Measurements from ENCODE around the gene TMCC3. TPM values are rescaled to one million over a fixed set of nuclear protein-coding genes. Genes with fewer than 3 reads are reported as not detected.

The TMCC3 gene
- total RNA-seq, 1 experiment from 2014 or later = 0.82 TPM

DNA sequence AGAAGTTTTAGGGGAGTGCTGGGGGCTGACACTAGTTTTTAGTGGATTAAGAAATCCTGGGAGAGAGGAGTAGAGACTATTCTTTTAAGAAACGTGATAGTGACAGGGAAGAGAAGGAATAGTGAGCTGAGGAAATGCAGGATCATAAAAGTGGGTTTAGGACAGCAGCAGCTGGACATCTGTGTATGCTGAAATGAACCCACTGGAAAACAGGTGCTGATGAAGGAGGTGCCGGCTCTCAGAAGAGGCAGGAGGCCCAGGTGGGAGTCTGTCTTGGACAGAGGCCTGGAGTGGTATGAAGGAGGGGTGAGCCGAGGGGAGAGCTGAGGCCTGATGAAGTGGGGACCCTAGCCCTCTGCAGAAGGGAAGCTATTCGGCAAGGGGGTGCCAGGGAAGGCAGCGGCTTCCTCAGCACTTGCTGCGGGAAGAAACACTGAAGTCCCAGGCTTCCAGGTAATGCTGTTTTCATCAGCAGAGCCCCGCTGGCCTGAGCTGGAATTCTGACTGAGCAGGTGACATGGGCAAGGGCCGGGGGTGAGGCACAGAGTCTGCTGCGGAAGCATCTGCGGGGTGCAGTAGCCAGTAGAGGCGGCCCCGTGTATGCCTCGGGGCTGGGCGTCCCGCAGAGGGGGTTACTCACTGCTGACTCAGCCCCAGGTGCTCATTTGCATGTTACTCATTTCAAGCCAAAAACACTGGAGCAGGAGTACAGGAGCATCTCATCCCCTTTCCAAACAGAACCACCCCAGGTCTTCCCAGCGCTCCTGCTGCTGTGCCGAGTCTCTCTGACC, 89.7 kb downstream of the TMCC3 start:
- DNase-seq = peak; percentile 72
- no peaks in the 10 kb centered on the region for H3K79me2 ChIP-seq (ENCODE audit: low read length)
- H4K20me1 ChIP-seq (ENCODE audit: insufficient read depth, low read depth, low read length) = no peaks in the 10 kb centered on the region
- peak overlapping the region; percentile 36 for H3K4me2 ChIP-seq (ENCODE audit: low read depth, low read length, poor library complexity, severe bottlenecking)
- H3K27me3 ChIP-seq (ENCODE audit: low read length) = no peaks in the 10 kb centered on the region
- no peaks in the 10 kb centered on the region for H3K36me3 ChIP-seq (ENCODE audit: insufficient read depth, low read length)
- H3K9ac ChIP-seq (ENCODE audit: low read length) = no peak overlapping the region
- no peaks in the 10 kb centered on the region for H3K9me3 ChIP-seq (ENCODE audit: low read length)
- peak overlapping the region; percentile 18; the same call in 1 of the 2 replicates for H3K4me3 ChIP-seq (ENCODE audit: low read length)
- peaks cover 23% of the 10 kb centered on the region for H3K4me1 ChIP-seq (ENCODE audit: low read length)
- no peaks in the 10 kb centered on the region for H3K9me2 ChIP-seq (replicated peaks; ENCODE audit: insufficient read depth, low read length)
- no peak overlapping the region for H2AFZ ChIP-seq (ENCODE audit: low read length)
- H3K27ac ChIP-seq (ENCODE audit: low read length) = no peak overlapping the region

DNA sequence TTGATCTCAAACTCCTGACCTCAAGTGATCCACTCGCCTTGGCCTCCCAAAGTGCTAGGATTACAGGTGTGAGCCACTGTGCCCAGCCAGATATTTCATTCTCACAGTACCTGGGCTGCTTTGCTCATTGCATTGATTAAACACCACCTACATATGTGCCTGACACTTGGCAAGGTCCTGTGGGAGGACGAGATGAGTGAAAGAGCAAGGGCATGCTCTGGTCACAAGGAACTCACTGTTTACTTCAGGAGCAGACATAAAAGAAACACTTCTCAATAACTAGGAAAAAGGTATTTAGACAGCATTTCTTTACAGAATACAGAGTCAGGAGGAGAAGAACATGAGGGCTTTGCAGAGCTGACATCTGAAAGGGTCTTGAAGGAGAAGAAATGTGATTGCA, 91.7 kb downstream of the TMCC3 start:
- Histone ChIP-seq H3K27me3 (ENCODE audit: low read length) (no peaks in the 10 kb centered on the region), H3K36me3 (ENCODE audit: insufficient read depth, low read length) (no peaks in the 10 kb centered on the region), H2AFZ (ENCODE audit: low read length) (no peak overlapping the region), H3K79me2 (ENCODE audit: low read length) (no peaks in the 10 kb centered on the region), H3K4me1 (ENCODE audit: low read length) (peaks cover 23% of the 10 kb centered on the region), H3K27ac (ENCODE audit: low read length) (no peak overlapping the region), H3K9me3 (ENCODE audit: low read length) (no peaks in the 10 kb centered on the region), H3K9ac (ENCODE audit: low read length) (no peak overlapping the region), H3K9me2 (replicated peaks; ENCODE audit: insufficient read depth, low read length) (no peaks in the 10 kb centered on the region), H3K4me3 (ENCODE audit: low read length) (no peak overlapping the region), H3K4me2 (ENCODE audit: low read depth, low read length, poor library complexity, severe bottlenecking) (no peak overlapping the region), H4K20me1 (ENCODE audit: insufficient read depth, low read depth, low read length) (no peaks in the 10 kb centered on the region)
- DNase-seq = no peak

DNA sequence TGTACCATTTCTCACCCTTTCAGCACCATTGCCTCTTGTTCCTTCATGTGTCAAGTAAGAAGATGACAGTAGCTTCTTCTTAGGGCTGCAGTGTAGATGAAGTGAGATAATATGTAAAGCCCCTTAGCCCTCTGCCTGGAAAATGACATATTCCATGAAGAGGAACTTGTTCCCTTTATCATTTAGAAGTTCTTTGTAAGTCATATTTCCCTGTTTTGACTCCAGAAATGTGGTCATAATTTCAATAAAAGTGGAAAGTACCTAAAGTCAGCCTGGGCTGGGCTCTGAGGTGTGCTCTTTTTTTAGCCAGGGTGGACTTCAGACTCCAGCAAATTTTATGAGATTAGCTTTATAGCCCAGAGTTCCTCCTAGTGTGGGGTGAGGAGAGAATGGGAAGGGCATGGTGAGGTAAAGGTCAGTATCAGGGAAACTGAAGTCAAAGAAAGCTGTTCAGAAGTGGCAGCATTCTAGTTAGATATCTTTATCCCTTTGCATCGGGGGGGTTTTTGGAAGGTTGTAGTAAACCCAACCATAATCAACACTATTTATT, 92.5 kb downstream of the TMCC3 start:
- Histone ChIP-seq H3K4me3 (ENCODE audit: low read length) (no peak overlapping the region), H3K27me3 (ENCODE audit: low read length) (no peaks in the 10 kb centered on the region), H3K9ac (ENCODE audit: low read length) (no peak overlapping the region), H4K20me1 (ENCODE audit: insufficient read depth, low read depth, low read length) (no peaks in the 10 kb centered on the region), H3K27ac (ENCODE audit: low read length) (no peak overlapping the region), H3K4me1 (ENCODE audit: low read length) (peaks cover 23% of the 10 kb centered on the region), H3K79me2 (ENCODE audit: low read length) (no peaks in the 10 kb centered on the region), H3K9me2 (replicated peaks; ENCODE audit: insufficient read depth, low read length) (no peaks in the 10 kb centered on the region), H3K4me2 (ENCODE audit: low read depth, low read length, poor library complexity, severe bottlenecking) (no peak overlapping the region), H2AFZ (ENCODE audit: low read length) (no peak overlapping the region), H3K9me3 (ENCODE audit: low read length) (no peaks in the 10 kb centered on the region), H3K36me3 (ENCODE audit: insufficient read depth, low read length) (no peaks in the 10 kb centered on the region)
- no peak for DNase-seq

DNA sequence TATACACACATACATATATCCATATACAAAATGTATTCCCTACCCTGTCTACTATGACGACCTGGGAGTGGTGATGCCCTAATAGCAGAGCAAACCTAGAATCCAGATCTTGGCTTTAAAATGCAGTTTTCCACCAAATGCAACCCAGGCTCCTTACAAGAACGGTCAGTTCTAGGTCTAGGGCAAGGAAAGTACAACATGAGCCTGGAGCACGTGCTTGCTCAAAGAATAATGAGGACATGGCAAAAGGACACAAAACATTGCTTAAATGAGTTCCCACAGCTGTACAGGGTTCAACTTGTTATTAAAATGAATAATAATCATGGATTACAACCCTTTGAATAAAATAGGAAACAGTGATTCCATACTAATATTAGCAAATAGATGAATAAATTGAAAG, 94.7 kb downstream of the TMCC3 start:
- H3K4me3 ChIP-seq (ENCODE audit: low read length) = no peak overlapping the region
- no peak overlapping the region for H3K27ac ChIP-seq (ENCODE audit: low read length)

DNA sequence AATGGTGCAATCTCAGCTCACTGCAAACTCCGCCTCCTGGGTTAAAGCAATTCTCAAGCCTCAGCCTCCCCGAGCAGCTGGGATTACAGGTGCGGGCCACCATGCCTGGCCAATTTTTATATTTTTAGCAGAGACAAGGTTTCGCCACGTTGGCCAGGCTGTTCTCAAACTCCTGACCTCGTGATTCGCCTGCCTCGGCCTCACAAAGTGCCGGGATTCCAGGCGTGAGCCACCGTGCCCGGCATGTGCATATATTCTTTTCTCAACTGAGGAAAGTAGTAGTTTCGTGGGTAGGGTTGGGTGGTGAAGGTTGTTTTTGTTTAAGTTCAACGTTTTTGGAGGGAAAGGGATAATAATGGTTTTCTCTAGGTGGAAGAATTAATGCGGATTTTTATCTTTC, 96.5 kb downstream of the TMCC3 start:
- no peaks in the 10 kb centered on the region for H3K9me3 ChIP-seq (ENCODE audit: low read length)
- no peak for DNase-seq
- no peak overlapping the region for H2AFZ ChIP-seq (ENCODE audit: low read length)
- no peaks in the 10 kb centered on the region for H3K36me3 ChIP-seq (ENCODE audit: insufficient read depth, low read length)
- no peaks in the 10 kb centered on the region for H3K79me2 ChIP-seq (ENCODE audit: low read length)
- no peak overlapping the region for H3K9ac ChIP-seq (ENCODE audit: low read length)
- H3K27ac ChIP-seq (ENCODE audit: low read length) = no peak overlapping the region
- H3K4me3 ChIP-seq (ENCODE audit: low read length) = no peak overlapping the region
- no peaks in the 10 kb centered on the region for H3K27me3 ChIP-seq (ENCODE audit: low read length)
- no peaks in the 10 kb centered on the region for H3K4me1 ChIP-seq (ENCODE audit: low read length)
- H3K9me2 ChIP-seq (replicated peaks; ENCODE audit: insufficient read depth, low read length) = no peaks in the 10 kb centered on the region
- no peaks in the 10 kb centered on the region for H4K20me1 ChIP-seq (ENCODE audit: insufficient read depth, low read depth, low read length)
- H3K4me2 ChIP-seq (ENCODE audit: low read depth, low read length, poor library complexity, severe bottlenecking) = no peak overlapping the region

More for the DNA sequence above, 94.7 kb downstream of the TMCC3 start:
- no peaks in the 10 kb centered on the region for H3K79me2 ChIP-seq (ENCODE audit: low read length)
- H3K4me1 ChIP-seq (ENCODE audit: low read length) = peaks cover 7% of the 10 kb centered on the region
- no peaks in the 10 kb centered on the region for H3K27me3 ChIP-seq (ENCODE audit: low read length)
- H3K9ac ChIP-seq (ENCODE audit: low read length) = no peak overlapping the region
- H3K36me3 ChIP-seq (ENCODE audit: insufficient read depth, low read length) = no peaks in the 10 kb centered on the region
- H3K9me2 ChIP-seq (replicated peaks; ENCODE audit: insufficient read depth, low read length) = no peaks in the 10 kb centered on the region
- no peak for DNase-seq
- no peak overlapping the region for H3K4me2 ChIP-seq (ENCODE audit: low read depth, low read length, poor library complexity, severe bottlenecking)
- no peak overlapping the region for H2AFZ ChIP-seq (ENCODE audit: low read length)
- H4K20me1 ChIP-seq (ENCODE audit: insufficient read depth, low read depth, low read length) = no peaks in the 10 kb centered on the region
- no peaks in the 10 kb centered on the region for H3K9me3 ChIP-seq (ENCODE audit: low read length)

DNA sequence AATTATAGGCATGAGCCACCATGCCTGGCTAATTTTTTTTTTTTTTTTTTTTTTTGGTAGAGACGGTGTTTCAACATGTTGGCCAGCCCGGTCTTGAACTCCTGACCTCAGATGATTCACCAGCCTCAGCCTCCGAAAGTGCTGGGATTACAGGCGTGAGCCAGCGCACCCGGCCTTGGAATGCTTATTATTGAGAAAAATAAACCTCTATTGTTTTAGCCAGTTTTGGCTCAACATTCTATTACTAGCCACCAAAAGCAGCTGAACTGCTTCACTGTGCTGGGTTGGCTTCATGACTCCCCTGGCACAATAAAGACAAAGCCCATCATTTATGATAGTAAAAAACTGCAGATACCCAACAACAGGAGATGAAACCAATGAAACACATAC, 97.2 kb downstream of the TMCC3 start:
- H3K4me3 ChIP-seq (ENCODE audit: low read length) = no peak overlapping the region
- H3K9ac ChIP-seq (ENCODE audit: low read length) = no peak overlapping the region
- H3K9me2 ChIP-seq (replicated peaks; ENCODE audit: insufficient read depth, low read length) = no peaks in the 10 kb centered on the region
- H3K27me3 ChIP-seq (ENCODE audit: low read length) = no peaks in the 10 kb centered on the region
- H3K4me1 ChIP-seq (ENCODE audit: low read length) = no peaks in the 10 kb centered on the region
- H3K36me3 ChIP-seq (ENCODE audit: insufficient read depth, low read length) = no peaks in the 10 kb centered on the region
- no peaks in the 10 kb centered on the region for H4K20me1 ChIP-seq (ENCODE audit: insufficient read depth, low read depth, low read length)
- H3K27ac ChIP-seq (ENCODE audit: low read length) = no peak overlapping the region
- no peak for DNase-seq
- H3K4me2 ChIP-seq (ENCODE audit: low read depth, low read length, poor library complexity, severe bottlenecking) = no peak overlapping the region
- no peaks in the 10 kb centered on the region for H3K9me3 ChIP-seq (ENCODE audit: low read length)
- no peak overlapping the region for H2AFZ ChIP-seq (ENCODE audit: low read length)
- H3K79me2 ChIP-seq (ENCODE audit: low read length) = no peaks in the 10 kb centered on the region

DNA sequence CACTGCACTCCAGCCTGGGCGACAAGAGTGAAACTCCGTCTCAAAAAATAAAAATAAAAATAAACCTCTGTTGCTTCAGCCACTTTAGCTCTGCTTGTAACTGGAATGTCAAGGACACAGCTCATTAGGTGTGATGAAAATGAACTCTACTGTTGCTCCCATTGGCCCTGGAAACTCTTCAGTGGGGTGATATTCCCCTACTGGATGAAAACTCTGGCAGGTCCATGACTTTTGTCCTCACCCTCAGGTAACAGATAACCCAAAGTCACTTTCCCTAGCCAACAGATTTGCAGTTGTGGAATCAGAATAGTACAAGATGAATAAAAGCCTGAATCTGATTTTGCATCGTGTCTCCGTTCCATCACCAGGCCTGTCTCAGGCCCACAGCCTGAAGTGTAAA, 98.5 kb downstream of the TMCC3 start:
- Histone ChIP-seq H3K9ac (ENCODE audit: low read length) (no peak overlapping the region), H3K4me1 (ENCODE audit: low read length) (no peaks in the 10 kb centered on the region), H3K4me3 (ENCODE audit: low read length) (no peak overlapping the region), H3K79me2 (ENCODE audit: low read length) (no peaks in the 10 kb centered on the region), H4K20me1 (ENCODE audit: insufficient read depth, low read depth, low read length) (no peaks in the 10 kb centered on the region), H3K27ac (ENCODE audit: low read length) (no peak overlapping the region), H3K9me3 (ENCODE audit: low read length) (no peaks in the 10 kb centered on the region), H3K36me3 (ENCODE audit: insufficient read depth, low read length) (no peaks in the 10 kb centered on the region), H3K4me2 (ENCODE audit: low read depth, low read length, poor library complexity, severe bottlenecking) (no peak overlapping the region), H3K9me2 (replicated peaks; ENCODE audit: insufficient read depth, low read length) (no peaks in the 10 kb centered on the region), H2AFZ (ENCODE audit: low read length) (no peak overlapping the region), H3K27me3 (ENCODE audit: low read length) (no peaks in the 10 kb centered on the region)
- no peak for DNase-seq

DNA sequence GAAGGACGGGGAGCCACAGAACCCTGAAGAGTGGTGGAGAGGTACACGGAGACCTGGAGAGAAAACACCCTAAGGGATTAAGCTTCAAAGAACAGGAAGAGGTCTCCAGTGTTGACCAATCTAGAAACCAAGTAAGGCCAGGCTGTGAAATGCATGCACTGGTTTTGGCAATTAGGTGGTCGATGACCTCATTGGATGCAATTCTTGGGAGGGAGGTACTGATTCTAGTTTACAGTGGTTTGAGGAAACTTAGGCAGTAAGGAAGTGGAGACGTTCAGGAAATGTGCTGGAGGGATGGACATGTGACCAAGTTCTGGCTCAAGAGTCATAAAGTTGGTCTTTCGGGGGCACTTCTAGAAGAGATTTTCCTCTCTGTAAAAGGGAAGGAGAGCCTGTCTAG, 99.4 kb downstream of the TMCC3 start:
- H3K4me2 ChIP-seq (ENCODE audit: low read depth, low read length, poor library complexity, severe bottlenecking) = no peak overlapping the region
- H3K36me3 ChIP-seq (ENCODE audit: insufficient read depth, low read length) = no peaks in the 10 kb centered on the region
- no peak overlapping the region for H3K4me3 ChIP-seq (ENCODE audit: low read length)
- no peaks in the 10 kb centered on the region for H3K9me2 ChIP-seq (replicated peaks; ENCODE audit: insufficient read depth, low read length)
- no peak overlapping the region for H3K27ac ChIP-seq (ENCODE audit: low read length)
- H3K79me2 ChIP-seq (ENCODE audit: low read length) = no peaks in the 10 kb centered on the region
- no peak overlapping the region for H2AFZ ChIP-seq (ENCODE audit: low read length)
- no peaks in the 10 kb centered on the region for H3K27me3 ChIP-seq (ENCODE audit: low read length)
- no peaks in the 10 kb centered on the region for H3K4me1 ChIP-seq (ENCODE audit: low read length)
- no peak overlapping the region for H3K9ac ChIP-seq (ENCODE audit: low read length)
- H4K20me1 ChIP-seq (ENCODE audit: insufficient read depth, low read depth, low read length) = no peaks in the 10 kb centered on the region
- no peaks in the 10 kb centered on the region for H3K9me3 ChIP-seq (ENCODE audit: low read length)
- DNase-seq = no peak
